ENCODE results near the gene ERLIN1.

DNA sequence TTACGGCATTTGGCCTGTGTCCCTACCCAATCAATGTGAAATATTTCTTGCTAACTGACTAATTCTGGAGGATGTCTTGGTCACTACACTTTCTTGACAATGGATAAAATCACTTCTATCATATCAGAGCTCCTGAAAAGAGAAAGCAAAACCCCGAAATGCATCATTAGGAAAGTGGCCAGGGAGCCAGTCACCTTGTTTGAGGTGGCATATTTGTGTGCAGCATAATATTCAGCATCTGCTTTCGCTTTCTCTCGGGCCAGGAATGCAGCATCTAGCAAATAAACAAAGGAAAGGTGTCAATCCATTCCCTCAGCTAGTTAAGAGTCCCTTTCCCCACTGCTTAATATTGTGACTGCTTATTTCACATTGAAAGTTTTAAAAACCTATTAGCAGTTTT is 31.2 kb downstream of the ERLIN1 start:
- TF ChIP-seq EZH2 (IDR thresholded peaks at IDR 0.05; ENCODE audit: insufficient read depth, poor library complexity, severe bottlenecking): no peak
- TF ChIP-seq EZH2phosphoT487 (IDR thresholded peaks at IDR 0.05; ENCODE audit: insufficient read depth, low read depth): no peak
